Measurements from ENCODE around the gene AQR. TPM values are rescaled to one million over a fixed set of nuclear protein-coding genes. Genes with fewer than 3 reads are reported as not detected.

Gene AQR
- polyA plus RNA-seq, 1 of the 3 experiments (the other 2 are of a cell fraction): 11.6 TPM

DNA sequence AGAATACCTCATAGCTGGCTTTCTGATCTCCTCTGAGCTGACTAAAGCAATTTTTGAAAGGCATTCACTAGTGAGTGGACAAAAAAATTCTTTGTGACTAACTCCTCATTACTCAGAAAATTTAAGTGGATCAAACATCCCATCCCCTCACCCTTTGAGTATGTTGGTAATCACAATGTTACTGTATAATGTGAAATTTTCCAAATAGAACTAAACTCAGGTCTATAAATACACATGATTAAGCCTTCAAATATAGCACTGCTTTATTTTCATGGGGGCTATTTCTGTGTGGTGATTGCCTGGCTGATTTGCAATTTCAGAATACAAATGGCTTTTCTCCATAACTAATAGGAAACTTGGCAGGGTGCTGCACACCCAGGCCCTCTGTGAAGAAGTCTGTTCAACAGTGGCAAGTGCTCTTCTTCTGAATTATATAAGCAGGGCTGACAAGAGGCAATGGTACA lies 128.2 kb downstream of the AQR start:
- H3K9ac ChIP-seq: no peak overlapping the region
- H4K20me1 ChIP-seq (ENCODE audit: insufficient read depth): no peaks in the 10 kb centered on the region
- POLR2A ChIA-PET: no interaction called here
- no peak overlapping the region for H3K27ac ChIP-seq (ENCODE audit: low read depth in 2 of 2, low read length in 1 of 2)
- no peak overlapping the region for H3K4me2 ChIP-seq
- no peaks in the 10 kb centered on the region for H3K79me2 ChIP-seq (ENCODE audit: insufficient read depth)
- H3K27me3 ChIP-seq (ENCODE audit: insufficient read depth): no peaks in the 10 kb centered on the region
- no peak overlapping the region for H3K4me3 ChIP-seq (ENCODE audit: low read depth in 2 of 2, low read length in 1 of 2)
- no peak overlapping the region for H2AFZ ChIP-seq (ENCODE audit: low read depth)
- H3K4me1 ChIP-seq (ENCODE audit: control insufficient read depth in 1 of 2, insufficient read depth in 2 of 2, low read depth in 1 of 2, low read length in 1 of 2): peaks cover 0 to 9% of the 10 kb centered on the region in 2 experiments; a peak in 1 of 4 replicates
- H3K9me2 ChIP-seq: no peaks in the 10 kb centered on the region
- CTCF ChIA-PET: no interaction called here
- no peaks in the 10 kb centered on the region for H3K9me3 ChIP-seq
- no peaks in the 10 kb centered on the region for H3K36me3 ChIP-seq (replicated peaks in 1 of 2; ENCODE audit: control insufficient read depth in 1 of 2, insufficient read depth in 2 of 2, low read length in 1 of 2)
- no peak for DNase-seq
- TF ChIP-seq TAF1 (IDR thresholded peaks at IDR 0.05; ENCODE audit: borderline replicate concordance, low read depth, low read length) (no peak), TEAD4 (IDR thresholded peaks at IDR 0.05; ENCODE audit: borderline replicate concordance, insufficient read depth) (no peak), NFIC (IDR thresholded peaks at IDR 0.05; ENCODE audit: borderline replicate concordance) (no peak)
- TF ChIP-seq, protein P1, sequence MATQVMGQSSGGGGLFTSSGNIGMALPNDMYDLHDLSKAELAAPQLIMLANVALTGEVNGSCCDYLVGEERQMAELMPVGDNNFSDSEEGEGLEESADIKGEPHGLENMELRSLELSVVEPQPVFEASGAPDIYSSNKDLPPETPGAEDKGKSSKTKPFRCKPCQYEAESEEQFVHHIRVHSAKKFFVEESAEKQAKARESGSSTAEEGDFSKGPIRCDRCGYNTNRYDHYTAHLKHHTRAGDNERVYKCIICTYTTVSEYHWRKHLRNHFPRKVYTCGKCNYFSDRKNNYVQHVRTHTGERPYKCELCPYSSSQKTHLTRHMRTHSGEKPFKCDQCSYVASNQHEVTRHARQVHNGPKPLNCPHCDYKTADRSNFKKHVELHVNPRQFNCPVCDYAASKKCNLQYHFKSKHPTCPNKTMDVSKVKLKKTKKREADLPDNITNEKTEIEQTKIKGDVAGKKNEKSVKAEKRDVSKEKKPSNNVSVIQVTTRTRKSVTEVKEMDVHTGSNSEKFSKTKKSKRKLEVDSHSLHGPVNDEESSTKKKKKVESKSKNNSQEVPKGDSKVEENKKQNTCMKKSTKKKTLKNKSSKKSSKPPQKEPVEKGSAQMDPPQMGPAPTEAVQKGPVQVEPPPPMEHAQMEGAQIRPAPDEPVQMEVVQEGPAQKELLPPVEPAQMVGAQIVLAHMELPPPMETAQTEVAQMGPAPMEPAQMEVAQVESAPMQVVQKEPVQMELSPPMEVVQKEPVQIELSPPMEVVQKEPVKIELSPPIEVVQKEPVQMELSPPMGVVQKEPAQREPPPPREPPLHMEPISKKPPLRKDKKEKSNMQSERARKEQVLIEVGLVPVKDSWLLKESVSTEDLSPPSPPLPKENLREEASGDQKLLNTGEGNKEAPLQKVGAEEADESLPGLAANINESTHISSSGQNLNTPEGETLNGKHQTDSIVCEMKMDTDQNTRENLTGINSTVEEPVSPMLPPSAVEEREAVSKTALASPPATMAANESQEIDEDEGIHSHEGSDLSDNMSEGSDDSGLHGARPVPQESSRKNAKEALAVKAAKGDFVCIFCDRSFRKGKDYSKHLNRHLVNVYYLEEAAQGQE (IDR thresholded peaks at IDR 0.05; ENCODE audit: low read depth, low read length): no peak
- peaks cover 8% of the 10 kb centered on the region for H3F3A ChIP-seq (replicated peaks; ENCODE audit: insufficient read depth)

DNA sequence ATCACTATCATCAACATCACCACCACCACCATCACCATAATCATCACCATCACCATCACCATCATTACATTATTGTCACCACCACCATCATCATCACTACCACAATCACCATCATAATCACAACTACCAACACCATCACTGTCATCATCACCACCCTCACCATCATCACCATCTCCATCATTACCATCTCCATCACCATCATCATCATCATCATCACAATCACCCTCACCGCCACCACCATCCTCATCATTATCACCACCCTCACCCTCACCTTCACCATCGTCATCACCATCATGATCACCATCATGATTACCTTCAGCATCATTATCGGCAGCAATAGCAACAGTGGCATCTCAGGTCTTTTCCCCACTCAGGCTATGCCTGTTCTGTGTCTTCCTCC lies 131.3 kb downstream of the AQR start:
- Histone ChIP-seq H3K9me2 (no peaks in the 10 kb centered on the region), H3K9me3 (peaks cover 11% of the 10 kb centered on the region; the same call in 1 of the 2 replicates), H4K20me1 (ENCODE audit: insufficient read depth) (no peaks in the 10 kb centered on the region), H3K27me3 (ENCODE audit: insufficient read depth) (no peaks in the 10 kb centered on the region), H3K4me2 (no peak overlapping the region), H3K79me2 (ENCODE audit: insufficient read depth) (no peaks in the 10 kb centered on the region), H2AFZ (ENCODE audit: low read depth) (no peak overlapping the region), H3K36me3 (replicated peaks in 1 of 2; ENCODE audit: control insufficient read depth in 1 of 2, insufficient read depth in 2 of 2, low read length in 1 of 2) (no peaks in the 10 kb centered on the region), H3K27ac (ENCODE audit: low read depth in 2 of 2, low read length in 1 of 2) (no peak overlapping the region), H3K4me3 (ENCODE audit: low read depth in 2 of 2, low read length in 1 of 2) (no peak overlapping the region), H3F3A (replicated peaks; ENCODE audit: insufficient read depth) (peaks cover 8% of the 10 kb centered on the region), H3K4me1 (ENCODE audit: control insufficient read depth in 1 of 2, insufficient read depth in 2 of 2, low read depth in 1 of 2, low read length in 1 of 2) (peaks cover 0 to 9% of the 10 kb centered on the region in 2 experiments; a peak in 1 of 4 replicates), H3K9ac (no peak overlapping the region)
- no peak for DNase-seq
- ChIA-PET CTCF (no interaction called here), POLR2A (no interaction called here)
- 97% methylated on average over 3 of the region's 3 CpGs for WGBS (ENCODE audit: low lambda C conversion rate)
- no peak for TF ChIP-seq GATA2 (CRISPR knock-in tag; IDR thresholded peaks at IDR 0.05)
- TF ChIP-seq ELF1 (IDR thresholded peaks at IDR 0.05): no peak
- no peak for TF ChIP-seq POLR2AphosphoS5 (IDR thresholded peaks at IDR 0.05; ENCODE audit: low read depth, low read length)
- TF ChIP-seq TEAD4 (IDR thresholded peaks at IDR 0.05; ENCODE audit: borderline replicate concordance, insufficient read depth): no peak
- TF ChIP-seq JUND (IDR thresholded peaks at IDR 0.05): no peak
- TF ChIP-seq EZH2phosphoT487 (IDR thresholded peaks at IDR 0.05; ENCODE audit: borderline replicate concordance, low read depth): no peak
- no peak for TF ChIP-seq NFIC (IDR thresholded peaks at IDR 0.05; ENCODE audit: borderline replicate concordance)
- no peak for TF ChIP-seq RFX5 (IDR thresholded peaks at IDR 0.05; ENCODE audit: low read length)
- TF ChIP-seq, protein P2, sequence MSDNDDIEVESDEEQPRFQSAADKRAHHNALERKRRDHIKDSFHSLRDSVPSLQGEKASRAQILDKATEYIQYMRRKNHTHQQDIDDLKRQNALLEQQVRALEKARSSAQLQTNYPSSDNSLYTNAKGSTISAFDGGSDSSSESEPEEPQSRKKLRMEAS (IDR thresholded peaks at IDR 0.05; ENCODE audit: low read depth): no peak
- no peak for TF ChIP-seq EP300 (IDR thresholded peaks at IDR 0.05; ENCODE audit: borderline replicate concordance in 1 of 2, low read depth in 1 of 2, low read length in 1 of 2)
- TF ChIP-seq, protein P3, sequence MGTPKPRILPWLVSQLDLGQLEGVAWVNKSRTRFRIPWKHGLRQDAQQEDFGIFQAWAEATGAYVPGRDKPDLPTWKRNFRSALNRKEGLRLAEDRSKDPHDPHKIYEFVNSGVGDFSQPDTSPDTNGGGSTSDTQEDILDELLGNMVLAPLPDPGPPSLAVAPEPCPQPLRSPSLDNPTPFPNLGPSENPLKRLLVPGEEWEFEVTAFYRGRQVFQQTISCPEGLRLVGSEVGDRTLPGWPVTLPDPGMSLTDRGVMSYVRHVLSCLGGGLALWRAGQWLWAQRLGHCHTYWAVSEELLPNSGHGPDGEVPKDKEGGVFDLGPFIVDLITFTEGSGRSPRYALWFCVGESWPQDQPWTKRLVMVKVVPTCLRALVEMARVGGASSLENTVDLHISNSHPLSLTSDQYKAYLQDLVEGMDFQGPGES (IDR thresholded peaks at IDR 0.05; ENCODE audit: low read depth, low read length): no peak
- TF ChIP-seq SIN3A (IDR thresholded peaks at IDR 0.05; ENCODE audit: borderline replicate concordance, low read depth, low read length): no peak
- no peak for TF ChIP-seq TCF12 (IDR thresholded peaks at IDR 0.05)
